Hematopoietic multipotent progenitor cell treated with erythropoietin and hydrocortisone succinate and interleukin-3 and kit ligand, for 17 days (in vitro differentiated cells): ENCODE data around the gene TLR9.
A peak's percentile ranks its signal among the peaks of the same experiment; 100 is the strongest.

Experiments
- DNase-seq: peaks from one replicate; pipeline ENCODE4 v3.0.0-alpha.2; 2015; ENCODE audit warnings: low spot score

TLR9 gene

DNA sequence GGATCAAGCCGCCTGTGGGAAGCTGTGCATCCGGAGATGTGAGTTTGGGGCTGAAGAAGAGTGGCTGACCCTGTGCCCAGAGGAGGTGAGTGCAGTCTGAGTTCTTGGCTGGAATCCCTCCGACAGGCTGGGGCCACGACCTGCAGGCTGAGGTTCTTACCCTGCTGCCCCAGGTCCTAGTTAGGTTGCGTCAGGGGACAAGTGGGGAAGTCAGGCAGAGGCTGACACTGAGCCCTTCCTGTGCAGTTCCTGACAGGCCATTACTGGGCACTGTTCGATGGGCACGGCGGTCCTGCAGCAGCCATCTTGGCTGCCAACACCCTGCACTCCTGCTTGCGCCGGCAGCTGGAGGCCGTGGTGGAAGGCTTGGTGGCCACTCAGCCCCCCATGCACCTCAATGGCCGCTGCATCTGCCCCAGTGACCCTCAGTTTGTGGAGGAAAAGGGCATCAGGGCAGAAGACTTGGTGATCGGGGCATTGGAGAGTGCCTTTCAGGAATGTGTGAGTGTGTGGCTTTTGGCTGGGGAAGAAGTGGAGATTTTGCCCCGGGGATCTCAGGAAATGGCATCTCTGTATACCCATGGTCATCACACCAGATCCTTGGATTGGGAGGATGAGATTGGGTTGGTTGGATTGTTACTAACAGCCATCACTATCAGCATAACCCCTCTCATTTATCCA is 21.4 kb upstream of the TLR9 start:
- no peak for DNase-seq

DNA sequence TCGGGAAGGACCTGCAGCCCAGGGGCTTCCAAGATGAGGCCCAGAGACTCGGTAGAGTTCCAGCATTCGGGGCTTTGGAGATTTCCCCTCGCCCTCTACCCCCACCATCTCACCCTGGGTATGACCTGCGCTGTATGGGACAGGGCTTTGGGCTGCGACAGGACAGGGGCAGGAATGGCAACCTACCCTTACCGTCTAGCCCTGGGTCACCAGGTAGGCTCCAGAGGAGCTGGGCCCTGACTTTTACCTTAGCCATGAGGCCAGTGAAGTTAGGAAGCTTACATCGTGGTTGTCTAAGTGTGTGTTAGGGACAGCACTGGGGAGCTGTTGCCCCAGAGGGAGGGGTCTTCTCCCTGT is 20.8 kb upstream of the TLR9 start:
- no peak for DNase-seq

DNA sequence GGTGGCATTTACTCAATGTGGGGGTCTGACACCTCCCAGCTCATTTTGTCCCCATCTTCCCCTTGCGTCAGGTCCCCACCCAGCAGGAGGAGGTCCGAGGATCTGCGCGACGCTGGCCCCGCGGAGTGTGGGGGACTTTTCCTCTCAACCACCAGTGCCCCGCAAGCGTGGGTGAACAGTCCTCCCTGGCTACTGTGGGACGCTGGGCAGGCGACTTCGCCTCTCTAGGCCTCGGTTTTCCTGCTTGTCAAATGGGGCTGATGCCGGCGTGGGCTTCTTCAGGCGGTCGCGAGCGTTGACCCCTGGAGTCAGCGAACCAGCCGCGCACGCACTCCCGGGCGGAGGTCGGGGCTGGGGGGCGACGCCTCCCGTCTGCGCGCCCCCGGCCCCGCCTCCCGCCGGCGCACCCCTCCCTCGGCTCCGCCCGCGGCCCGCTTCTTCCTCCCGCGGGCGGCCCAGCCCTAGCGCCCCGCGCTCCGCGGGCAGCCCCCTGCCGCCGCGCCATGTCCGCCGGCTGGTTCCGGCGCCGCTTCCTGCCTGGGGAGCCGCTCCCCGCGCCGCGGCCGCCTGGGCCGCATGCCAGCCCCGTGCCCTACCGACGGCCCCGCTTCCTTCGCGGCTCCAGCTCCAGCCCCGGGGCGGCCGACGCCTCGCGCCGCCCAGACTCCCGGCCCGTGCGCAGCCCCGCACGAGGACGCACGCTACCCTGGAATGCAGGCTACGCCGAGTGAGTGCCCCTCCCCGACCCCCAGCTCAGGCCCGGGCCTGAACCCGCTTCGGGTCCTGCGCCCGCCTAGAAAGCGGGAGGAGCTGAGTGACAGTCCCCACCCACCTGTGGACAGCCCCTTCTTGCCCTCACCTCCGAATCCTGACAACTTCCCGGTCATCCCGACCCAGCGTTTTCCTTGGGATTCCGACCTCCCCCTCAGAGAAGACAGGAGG is 20.1 kb upstream of the TLR9 start, which contains the start of gene PPM1M:
Gene PPM1M (plus strand): TSS at position 438 of the 942 bp plus-strand sequence. CDS start 66 bp downstream, at position 504.
- no peak for DNase-seq

DNA sequence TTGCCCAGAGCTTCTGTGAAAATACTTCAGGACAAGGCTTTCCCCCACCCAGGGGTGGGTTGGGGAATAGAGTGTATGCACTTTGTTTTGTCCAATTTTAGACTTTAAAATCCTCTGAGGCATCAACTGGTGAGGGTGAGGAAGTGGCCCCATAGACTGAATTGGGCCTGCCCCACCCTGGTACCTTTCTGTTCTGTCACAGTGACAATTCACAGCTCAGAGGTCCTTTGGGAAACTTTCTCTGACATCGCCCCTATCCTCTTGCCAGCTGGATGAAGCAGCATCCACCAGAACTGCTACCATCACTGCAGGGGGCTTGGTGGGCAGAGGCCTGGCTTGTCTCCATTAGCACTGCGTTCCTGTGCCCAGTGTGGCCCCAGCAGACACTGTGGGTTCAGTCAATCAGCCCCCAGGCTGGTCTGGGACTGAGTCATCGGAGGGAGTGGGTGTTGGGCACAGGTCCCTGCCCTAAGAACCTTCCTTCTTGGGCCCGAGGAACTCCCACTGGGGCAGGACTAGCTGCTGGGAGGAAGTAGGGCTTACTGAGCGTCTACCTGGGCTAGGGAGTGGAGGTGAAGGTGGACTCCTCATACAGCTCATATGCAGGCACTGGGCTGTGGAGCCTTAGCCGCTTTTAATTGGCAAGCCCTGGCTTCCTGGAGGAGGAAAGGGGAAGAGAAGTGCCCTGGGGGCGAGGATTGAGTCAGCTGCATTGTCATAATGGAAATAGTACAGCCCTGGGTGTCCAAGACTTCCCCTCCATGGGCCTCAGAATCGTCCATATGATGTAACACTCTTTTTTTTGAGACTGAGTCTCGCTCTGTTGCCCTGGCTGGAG is 18.6 kb upstream of the TLR9 start:
- DNase-seq = no peak

DNA sequence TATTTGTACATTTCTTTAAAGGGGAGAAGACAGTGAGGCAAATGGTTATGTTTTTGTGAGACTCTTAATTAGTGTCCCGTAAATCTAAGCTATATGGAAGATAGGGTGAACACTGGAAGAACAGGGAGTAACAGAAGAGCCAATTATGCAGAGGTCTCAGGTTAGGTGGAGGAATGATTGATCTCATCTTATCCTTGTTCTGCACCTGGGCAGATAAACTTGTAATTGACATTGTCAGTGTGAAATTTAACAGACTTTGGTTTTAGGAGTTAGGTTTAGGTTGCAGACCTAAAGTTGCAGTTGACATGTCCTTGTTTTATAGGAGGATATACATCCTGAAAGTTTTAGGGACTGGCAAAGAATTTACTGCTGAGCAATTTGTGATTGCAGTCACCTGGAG is 16.6 kb upstream of the TLR9 start:
- DNase-seq = no peak

DNA sequence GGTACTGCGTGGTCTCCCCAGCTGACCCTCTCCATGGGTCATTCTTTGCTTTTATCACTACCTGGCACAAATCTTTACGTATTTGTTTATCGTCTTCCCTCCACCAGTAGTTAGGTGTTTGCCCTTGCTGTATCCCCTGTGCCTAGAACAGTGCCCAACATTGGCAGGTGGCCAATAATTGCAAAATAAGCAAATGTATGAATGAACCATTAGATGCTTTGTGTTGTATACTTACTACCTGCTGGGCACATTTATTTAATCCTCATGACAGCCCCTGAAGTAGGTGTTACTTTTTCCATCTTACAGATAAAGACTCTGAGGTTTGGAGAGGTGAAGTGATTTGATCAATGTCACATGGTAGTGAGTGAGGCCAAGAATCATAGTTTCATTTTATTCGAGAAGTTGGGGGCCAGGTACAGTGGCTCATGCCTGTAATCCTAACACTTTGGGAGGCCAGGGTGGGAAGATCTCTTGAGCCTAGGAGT is 15.5 kb upstream of the TLR9 start:
- peak; percentile 30 for DNase-seq

DNA sequence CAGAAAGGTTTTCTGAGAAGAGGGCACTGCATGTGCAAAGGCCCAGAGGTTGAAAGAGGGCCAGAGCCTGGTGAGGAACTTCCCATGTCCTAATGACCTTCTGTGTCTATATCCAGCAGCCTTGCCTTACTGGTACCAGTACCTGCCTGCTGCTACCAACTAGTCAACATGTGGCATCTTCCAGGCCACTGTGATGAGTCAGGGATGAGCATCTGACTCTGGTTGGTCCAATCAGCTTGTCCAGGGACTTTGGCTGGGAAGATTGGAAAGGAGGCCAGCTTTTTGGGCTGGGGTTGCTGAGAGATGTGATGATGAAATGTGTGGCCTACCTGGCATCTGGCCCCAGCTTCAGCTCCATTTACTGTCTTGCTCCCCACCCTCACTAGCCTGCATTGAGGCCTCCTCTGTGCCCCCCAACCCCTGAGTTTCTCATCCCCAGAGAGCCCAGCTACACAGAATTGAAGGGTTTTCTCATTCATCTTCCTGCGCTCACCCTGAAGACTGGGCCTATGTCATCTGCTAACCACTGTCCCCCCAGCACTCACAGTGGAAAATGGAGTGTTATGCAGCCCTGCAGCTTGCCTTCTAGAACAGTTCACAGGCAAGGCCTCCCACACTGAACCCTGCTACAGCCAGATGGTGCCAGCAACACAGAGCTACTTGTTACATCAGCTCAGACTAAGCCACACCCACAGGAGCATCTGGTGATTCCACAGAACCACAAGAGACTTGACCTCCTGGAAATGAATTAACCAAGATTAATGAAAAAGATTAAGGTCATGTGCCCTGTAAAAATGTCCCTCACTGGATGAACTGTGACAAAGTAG is 14.8 kb upstream of the TLR9 start:
- peak; percentile 69 for DNase-seq

DNA sequence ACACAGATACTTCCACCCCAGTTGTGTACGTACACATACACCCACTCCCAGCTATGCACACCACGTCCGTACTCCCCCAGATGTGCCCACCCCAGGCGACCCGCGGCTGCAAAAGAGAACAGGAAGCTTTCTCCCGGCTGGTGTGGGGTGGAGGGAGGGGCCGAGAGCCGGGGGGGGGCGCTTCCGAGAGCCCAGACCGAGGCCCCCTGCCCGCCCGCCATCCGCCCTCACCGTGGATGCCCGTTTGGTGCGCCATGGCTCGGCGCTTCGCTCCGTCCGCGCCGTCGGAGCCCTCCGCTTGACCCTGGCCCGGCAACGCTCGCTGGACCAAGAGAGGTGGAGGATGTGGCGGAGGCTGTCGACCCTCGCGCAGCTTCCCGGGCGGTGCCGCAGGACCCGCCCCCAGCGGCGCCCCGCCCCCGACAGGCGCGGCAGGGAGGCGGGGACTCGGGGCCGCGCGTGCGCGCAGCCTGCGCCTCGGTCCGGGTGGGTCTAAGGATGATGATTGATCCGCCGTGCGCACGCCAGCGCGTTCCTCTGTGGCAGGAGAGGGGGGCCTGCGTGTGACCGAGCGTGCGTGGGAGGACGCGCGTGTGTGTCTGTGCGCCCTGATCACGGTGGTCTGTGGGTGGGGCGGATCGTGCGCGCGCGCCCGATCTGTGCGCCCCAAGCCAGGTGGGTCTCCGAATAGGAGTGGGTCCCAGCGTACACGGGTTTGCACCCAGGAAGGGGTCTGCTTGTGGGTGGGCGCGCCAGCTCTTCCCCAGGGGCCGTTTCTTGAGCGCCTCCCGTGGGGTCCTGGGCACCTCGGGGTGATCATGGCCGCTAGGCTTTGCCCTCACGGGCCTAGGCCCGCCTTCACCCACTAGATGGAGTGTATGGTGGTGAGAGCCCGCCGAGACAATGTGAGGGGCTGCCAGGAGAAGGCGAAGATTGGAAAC is 13.6 kb upstream of the TLR9 start, which contains the start of gene TWF2:
Gene TWF2 (minus strand): TSS at position 398 of the 941 bp plus-strand sequence. CDS start 142 bp downstream, at position 256.
- DNase-seq = peak; percentile 72

DNA sequence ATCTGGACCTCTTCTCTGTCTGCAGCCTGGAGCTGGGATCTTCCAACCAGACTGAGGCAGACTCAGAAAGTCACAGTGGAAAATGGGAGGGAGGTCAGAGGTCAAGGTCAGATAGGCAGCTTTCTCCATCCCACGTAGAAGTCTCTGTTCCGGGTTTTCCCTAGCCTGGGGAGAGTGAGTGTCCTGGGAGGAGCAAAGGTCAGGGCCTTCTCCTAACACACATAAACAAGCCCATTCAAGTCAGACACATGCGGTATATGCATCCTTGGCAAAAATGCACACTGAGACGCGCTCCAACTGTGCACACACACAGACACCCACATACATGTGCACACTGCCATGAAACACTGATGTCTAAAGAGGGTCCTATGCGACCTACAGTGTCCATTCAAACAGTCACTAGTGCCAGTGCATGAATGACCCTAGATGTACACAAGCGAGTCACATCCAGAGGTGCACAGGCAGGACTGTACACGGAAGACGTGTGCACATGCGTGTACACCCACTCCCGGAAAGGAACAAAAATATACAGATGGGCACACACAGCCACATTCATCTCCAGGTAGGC is 12.8 kb upstream of the TLR9 start:
- peak; percentile 18 for DNase-seq

DNA sequence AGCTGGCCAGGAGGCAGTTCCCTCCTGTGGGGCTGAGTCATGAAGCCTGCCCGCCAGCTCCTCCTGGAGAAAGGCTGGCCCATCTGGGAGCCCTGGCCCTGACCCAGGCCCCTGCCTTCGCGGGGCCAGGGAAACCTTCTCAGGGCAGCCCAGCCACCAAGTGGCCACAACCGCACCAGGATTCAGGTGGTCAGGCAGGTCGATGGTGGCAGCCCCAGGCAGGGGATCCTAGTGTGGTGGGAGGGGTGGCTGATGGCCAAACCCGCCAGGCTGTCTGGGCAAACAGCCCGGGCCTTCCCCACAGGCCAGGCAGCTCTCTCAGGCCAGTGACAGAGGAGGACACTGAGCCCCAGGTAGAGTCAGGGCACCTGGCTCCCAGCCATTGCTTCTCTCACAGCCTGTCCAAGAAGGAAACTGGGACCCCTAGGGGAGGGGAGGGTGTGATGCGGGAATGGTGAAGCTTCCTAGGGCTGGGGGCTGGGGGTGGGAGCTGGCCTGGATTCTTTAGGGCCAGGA is 12.3 kb upstream of the TLR9 start:
- no peak for DNase-seq

DNA sequence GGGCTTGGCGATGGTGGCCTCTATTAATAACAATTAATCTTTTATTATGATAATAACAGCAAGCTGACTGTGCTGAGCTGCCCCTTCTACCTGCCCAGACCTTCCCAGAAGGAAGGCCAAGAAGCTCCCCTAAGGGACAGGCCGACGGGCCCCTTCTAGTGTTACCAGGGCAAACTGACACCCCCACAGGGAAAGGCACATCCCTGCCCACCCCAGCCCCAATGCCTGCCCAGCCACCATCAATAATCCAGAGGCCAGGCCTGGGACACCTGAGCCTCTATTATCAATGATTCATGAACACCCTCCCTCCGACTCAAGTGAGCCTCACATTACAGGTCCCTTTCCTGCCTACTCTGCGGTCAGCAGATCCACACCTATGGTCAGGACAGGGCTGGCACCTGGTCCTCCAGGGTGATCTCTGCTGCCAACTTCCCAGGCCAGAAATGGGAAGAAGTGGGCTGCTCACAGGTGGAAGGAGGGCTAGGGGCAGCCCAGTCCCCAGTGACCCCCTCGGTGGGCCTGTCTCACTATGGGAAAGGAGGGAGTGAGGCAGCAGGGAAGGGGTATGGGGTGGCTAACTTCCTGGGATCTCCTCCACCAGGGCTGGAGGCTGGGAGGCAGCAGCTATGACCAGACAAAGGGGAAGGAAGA is 11.7 kb upstream of the TLR9 start:
- DNase-seq = no peak

DNA sequence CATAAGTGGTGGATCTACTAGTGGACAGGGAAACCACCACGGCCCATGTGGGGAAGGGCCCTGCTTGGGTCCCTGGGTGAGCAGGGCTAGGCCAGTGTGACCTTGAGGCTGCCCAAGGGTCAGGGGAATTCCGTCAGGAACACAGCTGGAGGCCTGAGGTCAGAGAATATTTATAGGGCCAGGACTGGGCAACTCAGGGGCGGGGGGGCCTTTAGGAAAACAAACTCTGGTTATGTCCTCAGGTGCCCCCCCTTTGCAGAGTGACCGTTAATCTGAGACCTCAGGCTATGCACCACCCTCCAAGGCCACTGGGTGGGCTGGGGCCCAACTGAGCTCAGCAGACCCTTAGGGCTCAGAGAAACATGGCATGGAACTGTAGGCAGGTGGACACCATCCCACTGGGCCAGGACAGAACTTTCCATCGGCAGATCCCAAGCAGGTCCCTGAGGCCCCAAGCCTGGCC is 11.0 kb upstream of the TLR9 start:
- DNase-seq = no peak

DNA sequence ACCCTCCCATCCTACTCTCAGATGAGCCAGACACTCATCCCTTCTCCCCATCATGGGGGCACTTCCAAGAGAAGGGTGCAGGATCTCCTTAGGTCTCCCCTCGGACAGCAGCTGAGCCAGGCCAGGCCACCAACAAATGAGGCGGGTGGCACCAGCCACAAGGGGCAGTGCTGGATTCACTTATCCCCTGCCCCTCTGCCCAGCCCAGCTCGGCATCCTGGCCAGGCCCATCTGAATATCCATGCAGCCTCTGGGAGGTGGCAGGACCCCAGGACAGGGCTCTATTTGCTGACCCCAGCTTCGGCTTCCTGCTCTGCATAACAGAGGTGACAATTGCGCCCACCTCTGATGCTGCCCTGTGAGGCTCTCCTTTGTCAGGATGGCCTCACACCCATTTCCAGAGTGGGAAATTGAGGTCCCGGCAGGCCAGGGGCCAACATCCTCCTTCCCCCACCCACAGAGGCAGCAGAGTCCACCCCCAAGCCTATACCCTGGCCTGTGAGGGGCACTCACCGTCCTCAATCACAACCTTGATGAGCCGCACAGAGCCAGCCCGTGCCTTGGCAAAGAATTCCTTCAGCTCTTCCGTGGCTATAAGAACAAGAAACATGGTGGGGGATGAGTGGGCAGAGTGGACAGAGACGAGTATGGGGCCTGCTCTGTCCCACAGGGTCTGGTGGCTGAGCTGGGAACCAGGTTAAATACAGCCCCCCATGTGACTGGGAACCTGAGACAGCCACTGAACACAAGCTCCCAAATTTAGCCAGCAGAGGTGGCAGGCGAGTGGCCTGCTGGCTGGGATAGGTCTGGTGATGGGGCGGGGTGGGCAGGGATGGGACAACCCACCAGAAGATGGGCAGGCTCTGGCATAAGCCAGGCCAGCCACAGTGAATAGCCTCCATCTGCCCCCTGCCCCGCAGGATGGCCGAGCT is 9.3 kb upstream of the TLR9 start:
- DNase-seq = no peak

DNA sequence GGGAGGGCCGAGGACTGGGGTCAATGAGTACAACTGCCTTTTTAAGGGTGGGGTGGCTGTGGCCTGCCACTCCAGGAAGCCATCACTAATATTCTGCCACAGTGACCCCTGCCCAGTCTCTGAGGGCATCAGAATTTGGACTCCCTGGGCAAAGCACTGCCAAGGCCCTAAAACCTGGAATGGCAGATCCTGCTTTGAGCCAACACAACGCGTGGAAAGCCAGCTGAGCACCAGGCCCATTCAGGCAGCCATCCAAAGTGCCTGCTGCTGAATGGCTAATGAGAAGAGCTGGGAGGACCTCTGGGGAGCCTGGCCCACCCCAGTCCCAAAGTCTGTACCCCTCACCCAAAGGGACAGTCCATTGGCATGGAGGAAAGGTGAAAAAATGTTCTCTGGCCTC is 8.5 kb upstream of the TLR9 start:
- no peak for DNase-seq

DNA sequence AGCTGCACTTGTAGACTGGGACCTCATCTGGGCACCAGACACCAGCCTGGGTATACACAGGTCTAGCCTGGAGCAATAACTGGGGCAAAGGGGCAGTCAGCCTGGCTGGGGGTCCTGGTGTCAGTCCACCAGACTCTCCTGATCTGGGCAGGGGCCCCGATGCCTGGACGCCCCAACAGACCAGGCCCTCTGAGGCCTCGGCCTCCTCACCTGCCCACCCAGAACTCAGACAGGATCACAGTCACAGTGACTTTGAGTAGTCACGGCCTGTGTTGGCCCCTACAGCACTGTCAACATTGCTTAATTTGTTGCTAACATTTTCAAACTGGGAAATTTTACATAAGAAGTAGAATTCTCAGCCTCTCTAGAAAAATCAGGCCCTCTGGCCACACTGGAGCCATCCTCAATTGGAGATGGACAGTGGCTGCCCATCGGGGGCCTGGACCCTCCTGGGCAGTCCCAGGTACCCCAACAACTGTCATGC is 7.7 kb upstream of the TLR9 start:
- no peak for DNase-seq

DNA sequence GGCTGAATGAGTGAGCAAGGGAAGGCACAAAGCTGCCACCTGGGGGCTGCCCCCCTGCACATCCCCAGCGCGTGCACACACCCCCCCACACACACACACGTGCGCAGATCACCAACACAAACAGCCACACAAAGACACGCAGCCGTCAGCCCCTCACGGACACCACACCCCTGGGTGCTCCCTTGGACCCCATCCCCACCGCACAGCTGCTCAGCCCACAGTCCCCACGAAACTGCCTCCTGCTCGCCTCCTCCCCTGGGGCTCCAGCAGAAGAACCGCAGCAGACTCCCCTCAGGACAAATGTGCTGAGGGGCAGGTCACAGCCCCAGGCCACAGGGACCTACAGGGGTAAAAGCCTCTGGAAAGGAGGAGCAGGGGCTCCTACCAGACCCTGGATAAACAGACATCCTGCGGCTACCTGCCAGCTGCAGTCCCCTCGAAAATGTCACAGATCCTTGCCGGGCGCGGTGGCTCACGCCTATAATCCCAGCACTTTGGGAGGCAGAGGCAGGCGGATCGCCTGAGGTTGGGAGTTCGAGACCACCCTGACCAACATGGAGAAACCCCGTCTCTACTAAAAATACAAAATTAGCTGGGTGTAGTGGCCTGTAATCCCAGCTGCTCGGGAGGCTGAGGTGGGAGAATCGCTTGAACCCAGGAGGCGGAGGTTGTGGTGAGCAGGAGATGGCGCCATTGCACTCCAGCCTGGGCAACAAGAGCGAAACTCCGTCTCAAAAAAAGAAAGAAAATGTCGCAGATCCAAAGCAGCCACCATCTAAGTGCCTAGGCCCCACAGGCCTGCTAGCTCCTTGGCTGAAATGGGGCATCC is 7.0 kb upstream of the TLR9 start:
- DNase-seq = no peak
